Large intestine (tissue), 3 donors: ENCODE data around the gene USH2A. TPM values are rescaled to one million over a fixed set of nuclear protein-coding genes. Genes with fewer than 3 reads are reported as not detected.

Experiments used
- DNase-seq, 2 donors: peaks; one replicate each; pipeline versions ENCODE4 v3.0.0 to v3.0.0-alpha.2; 2013
- H3K27ac ChIP-seq: one replicate; pipeline ENCODE4 v1.5.1; 2013; ENCODE audit warnings: low read length
- H3K27me3 ChIP-seq: 2 replicates; pipeline ENCODE4 v1.6.1; 2013; ENCODE audit warnings: low read length; ENCODE audit not compliant: control insufficient read depth, insufficient read depth
- H3K36me3 ChIP-seq: 2 replicates; pipeline ENCODE4 v1.6.1; 2013; ENCODE audit warnings: low read length; ENCODE audit not compliant: control insufficient read depth, insufficient read depth
- H3K4me1 ChIP-seq: one replicate; pipeline ENCODE4 v1.6.1; 2013; ENCODE audit warnings: low read length; ENCODE audit not compliant: control insufficient read depth, insufficient read depth
- H3K4me3 ChIP-seq: one replicate; pipeline ENCODE4 v1.5.1; 2013; ENCODE audit warnings: low read length
- H3K9me3 ChIP-seq: one replicate; pipeline ENCODE4 v1.6.1; 2013; ENCODE audit warnings: mild to moderate bottlenecking, low read depth, low read length, moderate library complexity; ENCODE audit not compliant: control insufficient read depth
- WGBS: methylation state at CpG from one replicate; pipeline ENCODE4 v1.1.5; 2013; ENCODE audit warnings: low lambda C conversion rate; ENCODE audit not compliant: insufficient coverage; 5-methylcytosine and 5-hydroxymethylcytosine counted together
- polyA plus RNA-seq: library from polyadenylated mRNA; unstranded; fragments of 120-200 nt; gene quantifications from one replicate; pipeline ENCODE4 v1.2.1, GENCODE V29; 2013

The USH2A gene
- polyA plus RNA-seq, 1 donor = 0.06 TPM

GRCh38 chr1:215718575-215719287, 704.5 kb downstream of the USH2A start:
- no peak for DNase-seq
- WGBS = 100% methylated on average over 1 of the region's 3 CpGs
- Histone ChIP-seq H3K4me3 (no peak overlapping the region), H3K9me3 (no peaks in the 10 kb centered on the region), H3K4me1 (no peaks in the 10 kb centered on the region), H3K27me3 (no peaks in the 10 kb centered on the region), H3K36me3 (no peaks in the 10 kb centered on the region), H3K27ac (no peak overlapping the region)

GRCh38 chr1:215717677-215718426, 705.4 kb downstream of the USH2A start:
- DNase-seq = no peak
- Histone ChIP-seq H3K27me3 (no peaks in the 10 kb centered on the region), H3K27ac (no peak overlapping the region), H3K4me3 (no peak overlapping the region), H3K4me1 (no peaks in the 10 kb centered on the region), H3K36me3 (no peaks in the 10 kb centered on the region), H3K9me3 (no peaks in the 10 kb centered on the region)
- WGBS = 37% methylated on average over 2 of the region's 4 CpGs

GRCh38 chr1:215710899-215711225, 712.4 kb downstream of the USH2A start:
- Histone ChIP-seq H3K27ac (no peak overlapping the region), H3K4me1 (no peaks in the 10 kb centered on the region), H3K9me3 (no peaks in the 10 kb centered on the region), H3K4me3 (no peak overlapping the region), H3K36me3 (no peaks in the 10 kb centered on the region), H3K27me3 (no peaks in the 10 kb centered on the region)
- no CpG with 5 or more reads among the region's 4 CpGs for WGBS
- DNase-seq = no peak

DNA sequence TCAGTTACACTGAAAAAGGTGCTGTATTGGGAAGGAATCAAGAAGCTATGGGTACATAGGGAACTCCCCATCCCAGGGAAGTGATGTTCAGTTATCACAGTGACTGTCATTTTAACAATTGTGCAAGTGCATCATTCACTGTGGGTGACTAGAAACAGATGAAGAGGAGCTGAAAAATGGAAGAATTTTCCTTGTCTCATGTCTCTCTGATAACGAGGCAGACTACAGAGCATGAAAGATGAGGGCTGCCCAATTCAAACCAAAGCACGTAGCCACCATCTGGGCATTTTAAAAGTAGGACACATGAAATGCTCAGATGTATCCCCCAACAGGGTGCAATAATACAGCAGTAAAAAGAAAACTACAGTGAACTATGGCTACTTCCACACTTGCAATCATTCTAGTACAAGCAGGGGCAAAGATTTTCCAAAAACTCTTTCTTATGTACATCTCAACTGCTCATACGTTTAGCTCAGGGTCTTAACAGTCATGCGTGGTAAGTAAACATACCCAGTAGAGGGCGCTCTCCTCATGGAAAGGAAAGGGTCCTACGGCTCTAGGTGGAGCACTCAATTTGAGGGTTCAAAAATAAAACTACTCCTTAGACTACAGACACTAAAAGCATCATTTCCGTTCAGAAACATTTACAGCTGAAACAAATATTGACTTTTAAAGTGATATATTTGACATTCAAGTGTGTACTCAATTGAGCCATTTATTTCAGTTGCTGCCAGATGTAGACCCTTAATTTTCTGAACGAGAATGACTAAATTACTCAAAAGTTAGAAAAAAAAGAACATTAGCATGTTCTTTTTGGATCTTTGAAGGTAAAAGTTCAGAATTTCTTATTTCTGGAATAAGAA, 713.0 kb downstream of the USH2A start:
- Histone ChIP-seq H3K4me1 (no peaks in the 10 kb centered on the region), H3K4me3 (no peak overlapping the region), H3K36me3 (no peaks in the 10 kb centered on the region), H3K27me3 (no peaks in the 10 kb centered on the region), H3K27ac (no peak overlapping the region), H3K9me3 (no peaks in the 10 kb centered on the region)
- DNase-seq = peak; percentile 15 to 27
- 25% methylated on average over 2 of the region's 8 CpGs for WGBS

GRCh38 chr1:215704089-215704860, 719.0 kb downstream of the USH2A start:
- no peaks in the 10 kb centered on the region for H3K4me1 ChIP-seq
- H3K4me3 ChIP-seq = no peak overlapping the region
- no peak for DNase-seq
- H3K36me3 ChIP-seq = no peaks in the 10 kb centered on the region
- WGBS = 44% methylated on average over 1 of the region's 6 CpGs
- H3K27me3 ChIP-seq = no peaks in the 10 kb centered on the region
- no peak overlapping the region for H3K27ac ChIP-seq
- no peaks in the 10 kb centered on the region for H3K9me3 ChIP-seq

DNA sequence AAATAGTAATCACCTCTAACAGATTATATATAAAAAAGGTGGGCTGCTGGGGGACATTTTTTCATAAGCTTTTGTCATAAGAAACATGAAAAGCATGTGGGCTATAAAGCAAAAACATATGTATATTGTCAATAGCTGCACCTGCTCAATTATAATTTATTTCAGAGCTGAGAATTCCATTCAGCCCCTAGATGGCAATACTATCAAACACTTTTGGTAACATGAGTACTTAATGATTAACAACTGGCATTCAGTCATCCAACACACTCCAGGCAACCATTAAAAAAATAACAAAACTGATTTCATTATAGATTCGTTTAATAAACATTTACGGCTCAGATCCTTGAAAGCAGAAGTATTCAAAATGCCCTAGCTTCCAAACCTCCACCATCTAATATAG, 741.0 kb downstream of the USH2A start:
- Histone ChIP-seq H3K4me1 (no peaks in the 10 kb centered on the region), H3K36me3 (no peaks in the 10 kb centered on the region), H3K4me3 (no peak overlapping the region), H3K27me3 (no peaks in the 10 kb centered on the region), H3K9me3 (no peaks in the 10 kb centered on the region), H3K27ac (no peak overlapping the region)
- DNase-seq = no peak
- WGBS = 43% methylated on average over 2 of the region's 2 CpGs

DNA sequence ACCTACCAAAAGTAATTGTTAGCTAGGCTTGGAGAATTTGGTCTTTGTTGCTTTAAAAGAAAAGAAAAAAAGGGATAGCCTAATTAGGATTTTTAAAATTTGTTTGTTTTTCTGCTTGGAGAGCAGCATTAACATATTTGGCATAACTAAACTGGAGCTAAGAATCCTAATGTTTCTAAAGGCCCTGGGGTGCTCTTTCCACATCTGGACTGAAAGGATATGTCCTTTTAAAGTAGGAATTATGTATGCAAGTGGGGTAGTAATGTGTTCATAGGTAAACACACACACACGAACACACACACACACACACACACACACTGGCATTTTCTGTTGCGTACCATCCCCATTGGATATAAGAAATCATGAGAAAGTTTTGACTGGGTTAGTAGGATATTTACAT, 742.2 kb downstream of the USH2A start:
- H3K4me1 ChIP-seq = no peaks in the 10 kb centered on the region
- H3K4me3 ChIP-seq = no peak overlapping the region
- H3K27me3 ChIP-seq = no peaks in the 10 kb centered on the region
- WGBS = no CpG with 5 or more reads among the region's 2 CpGs
- no peaks in the 10 kb centered on the region for H3K9me3 ChIP-seq
- no peak for DNase-seq
- H3K27ac ChIP-seq = no peak overlapping the region
- H3K36me3 ChIP-seq = no peaks in the 10 kb centered on the region

- H3K4me1 ChIP-seq = no peaks in the 10 kb centered on the region
- DNase-seq = no peak
- H3K36me3 ChIP-seq = no peaks in the 10 kb centered on the region
- no peaks in the 10 kb centered on the region for H3K27me3 ChIP-seq
- H3K27ac ChIP-seq = no peak overlapping the region
- no peaks in the 10 kb centered on the region for H3K9me3 ChIP-seq
- WGBS = no CpG with 5 or more reads among the region's 3 CpGs
- H3K4me3 ChIP-seq = no peak overlapping the region
Observed at GRCh38 chr1:215679231-215679630, 744.0 kb downstream of the USH2A start.

DNA sequence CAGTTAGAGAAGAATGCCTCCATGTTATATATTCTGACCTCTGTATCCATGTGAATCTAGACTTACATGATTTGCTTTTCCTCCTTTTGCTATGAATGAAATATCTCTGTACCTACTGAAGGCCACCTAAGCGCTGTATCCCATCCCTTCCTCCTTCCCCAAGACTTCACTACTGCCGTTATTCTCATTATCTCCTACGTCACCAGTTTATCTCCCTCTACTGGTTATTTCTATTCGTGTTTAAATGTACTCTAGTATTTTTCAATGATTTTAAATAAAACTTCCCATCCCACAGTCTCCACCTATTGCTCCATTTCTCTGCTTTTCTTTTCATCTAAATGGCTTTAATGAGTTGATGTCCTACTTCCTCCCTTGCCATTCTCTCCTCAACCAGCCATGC, 746.1 kb downstream of the USH2A start:
- no peaks in the 10 kb centered on the region for H3K4me1 ChIP-seq
- no peaks in the 10 kb centered on the region for H3K36me3 ChIP-seq
- no peak for DNase-seq
- H3K27ac ChIP-seq = no peak overlapping the region
- H3K4me3 ChIP-seq = no peak overlapping the region
- 74% methylated on average over 4 of the region's 4 CpGs for WGBS
- no peaks in the 10 kb centered on the region for H3K9me3 ChIP-seq
- no peaks in the 10 kb centered on the region for H3K27me3 ChIP-seq

DNA sequence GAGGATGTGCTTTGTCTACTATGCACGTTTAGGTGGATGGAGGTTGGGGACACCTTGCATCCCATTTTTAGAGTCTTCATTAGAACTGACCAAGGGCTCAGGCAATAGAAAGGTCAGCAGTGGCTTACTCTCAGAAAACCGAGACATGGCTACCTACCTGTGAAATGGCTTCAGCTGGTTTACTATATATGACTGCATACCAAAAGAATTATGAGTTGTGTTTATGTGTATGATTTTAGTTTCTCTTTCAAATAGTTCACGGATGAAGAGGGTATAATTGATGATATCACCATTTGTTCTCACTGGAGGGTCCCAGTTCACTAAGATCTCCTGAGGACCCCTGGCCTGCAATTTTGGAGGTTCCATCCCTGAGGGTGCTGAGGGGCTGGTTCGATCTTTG, 749.3 kb downstream of the USH2A start:
- DNase-seq = no peak
- no peaks in the 10 kb centered on the region for H3K36me3 ChIP-seq
- no peaks in the 10 kb centered on the region for H3K27me3 ChIP-seq
- no peaks in the 10 kb centered on the region for H3K4me1 ChIP-seq
- H3K27ac ChIP-seq = no peak overlapping the region
- H3K4me3 ChIP-seq = no peak overlapping the region
- WGBS = 100% methylated on average over 1 of the region's 4 CpGs
- no peaks in the 10 kb centered on the region for H3K9me3 ChIP-seq
